GM23338 (cell line): ENCODE results near the gene TRMT61A. TPM values are rescaled to one million over a fixed set of nuclear protein-coding genes. Genes with fewer than 3 reads are reported as not detected.

Experiments
- ATAC-seq: fragments of 200-7000 bp; cut with Tn5 transposase; 3 replicates; pipeline ENCODE4 v1.9.1; 2020
- DNase-seq: peaks from one replicate; pipeline ENCODE4 v3.0.0-alpha.2; 2015; ENCODE audit warnings: low spot score
- H2AFZ ChIP-seq: fragments of 200-600 bp; sonication (generic); 2 replicates; pipeline ENCODE4 v1.8.0; 2016; ENCODE audit warnings: antibody characterized with exemption, mild to moderate bottlenecking, moderate library complexity
- H3F3A ChIP-seq: fragments of 200-600 bp; sonication (generic); replicated peaks from 2 replicates; pipeline ENCODE4 v1.8.0; 2017; ENCODE audit warnings: antibody characterized with exemption, mixed run types, low read depth
- H3K27ac ChIP-seq: fragments of 200-600 bp; sonication (generic); 2 replicates; pipeline ENCODE4 v1.6.1; 2016; ENCODE audit warnings: low read depth
- H3K27me3 ChIP-seq: fragments of 200-600 bp; sonication (generic); 2 replicates; pipeline ENCODE4 v1.8.0; 2016; ENCODE audit warnings: mild to moderate bottlenecking, mixed run types, moderate library complexity; ENCODE audit not compliant: insufficient read depth
- H3K36me3 ChIP-seq: fragments of 200-600 bp; sonication (generic); 2 replicates; pipeline ENCODE4 v1.8.0; 2016; ENCODE audit warnings: mild to moderate bottlenecking; ENCODE audit not compliant: insufficient read depth
- H3K4me1 ChIP-seq: fragments of 200-600 bp; sonication (generic); 2 replicates; pipeline ENCODE4 v1.8.0; 2016; ENCODE audit warnings: mild to moderate bottlenecking, moderate library complexity; ENCODE audit not compliant: insufficient read depth
- H3K4me2 ChIP-seq: fragments of 200-600 bp; sonication (generic); 2 replicates; pipeline ENCODE4 v1.7.1; 2017; ENCODE audit warnings: mixed run types
- H3K4me3 ChIP-seq: fragments of 200-600 bp; sonication (generic); 2 replicates; pipeline ENCODE4 v1.6.1; 2016; ENCODE audit warnings: mixed run types
- H3K79me2 ChIP-seq: fragments of 200-600 bp; sonication (generic); replicated peaks from 2 replicates; pipeline ENCODE4 v1.8.0; 2017; ENCODE audit warnings: mild to moderate bottlenecking; ENCODE audit not compliant: insufficient read depth
- H3K9me2 ChIP-seq: fragments of 200-600 bp; sonication (generic); 2 replicates; pipeline ENCODE4 v1.8.0; 2017; ENCODE audit not compliant: insufficient read depth
- H4K20me1 ChIP-seq: fragments of 200-600 bp; sonication (generic); replicated peaks from 2 replicates; pipeline ENCODE4 v1.8.0; 2017; ENCODE audit warnings: mild to moderate bottlenecking; ENCODE audit not compliant: insufficient read depth
- H3K27ac Mint-ChIP-seq: 2 replicates; pipeline ENCODE4 v1.8.0; 2020; ENCODE audit warnings: inconsistent platforms, mild to moderate bottlenecking, moderate library complexity, mixed read lengths
- H3K27me3 Mint-ChIP-seq: 3 replicates; pipeline ENCODE4 v1.8.0; 2022; ENCODE audit warnings: low read depth, mild to moderate bottlenecking, moderate library complexity, mixed read lengths, inconsistent platforms; ENCODE audit not compliant: insufficient read depth, poor library complexity
- H3K36me3 Mint-ChIP-seq: 3 replicates; pipeline ENCODE4 v1.8.0; 2021; ENCODE audit warnings: low read depth, mild to moderate bottlenecking, inconsistent platforms, moderate library complexity, mixed read lengths
- H3K4me1 Mint-ChIP-seq: 3 replicates; pipeline ENCODE4 v1.8.0; 2020; ENCODE audit warnings: mild to moderate bottlenecking, inconsistent platforms, mixed read lengths
- H3K4me3 Mint-ChIP-seq: 3 replicates; pipeline ENCODE4 v1.8.0; 2021; ENCODE audit warnings: moderate library complexity, mild to moderate bottlenecking, inconsistent platforms, mixed read lengths
- H3K9me3 Mint-ChIP-seq: 3 replicates; pipeline ENCODE4 v1.8.0; 2020; ENCODE audit warnings: moderate library complexity, mild to moderate bottlenecking, inconsistent platforms, mixed read lengths
- CREB1 ChIP-seq: fragments of 250-450 bp; sonication (Bioruptor Pico); IDR thresholded peaks from 2 replicates; pipeline ENCODE4 v1.5.0; 2020; ENCODE audit warnings: low read depth, mild to moderate bottlenecking, moderate library complexity
- EZH2 ChIP-seq: fragments of 200-600 bp; sonication (generic); IDR thresholded peaks from one replicate; pipeline ENCODE4 v1.8.0; 2017; ENCODE audit warnings: antibody characterized with exemption, mild to moderate bottlenecking, low read depth; ENCODE audit not compliant: unreplicated experiment
- EZH2phosphoT487 ChIP-seq: fragments of 200-600 bp; sonication (generic); IDR thresholded peaks from one replicate; pipeline ENCODE4 v1.8.1; 2018; ENCODE audit warnings: antibody characterized with exemption; ENCODE audit not compliant: unreplicated experiment
- JUNB ChIP-seq: IDR thresholded peaks from one replicate; pipeline ENCODE4 v1.6.1; 2016; ENCODE audit warnings: antibody characterized with exemption; ENCODE audit not compliant: unreplicated experiment
- NANOG ChIP-seq: IDR thresholded peaks from 2 replicates; pipeline ENCODE4 v1.6.1; 2016; ENCODE audit warnings: antibody characterized with exemption, borderline replicate concordance
- POLR2AphosphoS5 ChIP-seq: IDR thresholded peaks from 2 replicates; pipeline ENCODE4 v1.6.1; 2016; ENCODE audit warnings: antibody characterized with exemption, low read depth
- STAT1 ChIP-seq: IDR thresholded peaks from one replicate; pipeline ENCODE4 v1.6.1; 2016; ENCODE audit warnings: antibody characterized with exemption; ENCODE audit not compliant: unreplicated experiment
- ZNF114 ChIP-seq: fragments of 250-450 bp; sonication (Bioruptor Pico); IDR thresholded peaks from 2 replicates; pipeline ENCODE4 v1.5.0; 2020; ENCODE audit warnings: mild to moderate bottlenecking, moderate library complexity
- ZNF331 ChIP-seq: fragments of 250-450 bp; sonication (Bioruptor Pico); IDR thresholded peaks from 2 replicates; pipeline ENCODE4 v1.5.0; 2020; ENCODE audit warnings: low read depth, mild to moderate bottlenecking, moderate library complexity
- polyA plus RNA-seq: library from polyadenylated mRNA; unstranded; fragments of >200 nt; fragmentation: Nextera tagmentation; extraction: Ambion mirVana; gene quantifications from 2 replicates; pipeline ENCODE4 v1.2.1, GENCODE V29; 2016
- total RNA-seq: library from RNA; depleted of rRNA; stranded (reverse); fragments of >200 nt; shearing (Covaris generic); gene quantifications from 2 replicates; pipeline ENCODE4 v1.2.3, GENCODE V29; 2014
- TF ChIP-seq, protein P1 (sequence below): IDR thresholded peaks from 2 replicates; pipeline ENCODE4 v1.6.1; 2016; ENCODE audit warnings: antibody characterized with exemption
- TF ChIP-seq, protein P2 (sequence below): IDR thresholded peaks from one replicate; pipeline ENCODE4 v1.6.1; 2018; ENCODE audit warnings: antibody characterized with exemption; ENCODE audit not compliant: unreplicated experiment
- TF ChIP-seq, protein P3 (sequence below), 2 experiments: fragments of 200-600 bp in 1 of 2; sonication (generic) in 1 of 2; conservative IDR thresholded peaks; 2 replicates each; pipeline versions ENCODE4 v1.5.1 to v1.6.1; 2016 to 2017; ENCODE audit warnings: antibody characterized with exemption in 2 of 2, low read depth in 2 of 2, mild to moderate bottlenecking in 2 of 2, moderate library complexity in 1 of 2
- TF ChIP-seq, protein P4 (sequence below): fragments of 250-450 bp; sonication (Bioruptor Pico); IDR thresholded peaks from 2 replicates; pipeline ENCODE4 v1.5.0; 2020; ENCODE audit warnings: mild to moderate bottlenecking, moderate library complexity

Gene TRMT61A
- total and polyA plus RNA-seq, 2 experiments from 2014 or later: 13.4 to 28.2 TPM

DNA sequence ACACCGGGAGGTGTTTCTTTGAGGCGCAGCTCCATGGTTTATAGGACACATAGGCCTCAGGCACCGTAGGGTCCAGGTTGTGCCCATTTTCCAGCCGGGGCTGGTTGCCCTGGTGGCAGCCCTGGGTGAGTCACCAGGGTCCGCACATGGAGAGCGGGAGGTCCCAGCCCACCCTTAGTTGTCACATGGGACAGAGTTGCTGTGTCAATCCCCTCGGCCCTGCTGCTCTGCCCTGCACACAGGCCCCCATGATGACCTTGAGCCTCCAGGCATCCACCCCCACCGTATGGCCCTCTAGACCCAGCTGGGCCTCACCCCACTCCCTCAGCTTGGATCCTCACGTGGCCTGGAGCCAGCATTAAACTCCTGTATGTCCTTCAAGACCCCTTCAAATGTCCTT lies 7.7 kb downstream of the TRMT61A start:
- Histone ChIP-seq H3K4me3 (no peak overlapping the region), H3F3A (no peaks in the 10 kb centered on the region), H3K36me3 (no peaks in the 10 kb centered on the region), H3K9me2 (no peaks in the 10 kb centered on the region), H3K27me3 (no peaks in the 10 kb centered on the region; the same call in 1 of the 2 replicates), H3K4me2 (no peak overlapping the region), H3K79me2 (no peaks in the 10 kb centered on the region), H3K27ac (no peak overlapping the region), H3K4me1 (peaks cover under 1% of the 10 kb centered on the region; the same call in 1 of the 2 replicates), H4K20me1 (no peaks in the 10 kb centered on the region; the same call in 1 of the 2 replicates), H2AFZ (no peak overlapping the region)
- Mint-ChIP-seq H3K4me3 (no peak overlapping the region), H3K27me3 (peaks cover 10% of the 10 kb centered on the region), H3K36me3 (no peaks in the 10 kb centered on the region), H3K4me1 (peaks cover 4% of the 10 kb centered on the region; the same call in 2 of the 3 replicates), H3K27ac (no peak overlapping the region), H3K9me3 (no peaks in the 10 kb centered on the region)
- no peak for DNase-seq
- no peak for TF ChIP-seq EZH2
- no peak for TF ChIP-seq CREB1 (CRISPR knock-in tag)
- no peak for TF ChIP-seq JUNB
- TF ChIP-seq NANOG: no peak
- TF ChIP-seq, protein P1, sequence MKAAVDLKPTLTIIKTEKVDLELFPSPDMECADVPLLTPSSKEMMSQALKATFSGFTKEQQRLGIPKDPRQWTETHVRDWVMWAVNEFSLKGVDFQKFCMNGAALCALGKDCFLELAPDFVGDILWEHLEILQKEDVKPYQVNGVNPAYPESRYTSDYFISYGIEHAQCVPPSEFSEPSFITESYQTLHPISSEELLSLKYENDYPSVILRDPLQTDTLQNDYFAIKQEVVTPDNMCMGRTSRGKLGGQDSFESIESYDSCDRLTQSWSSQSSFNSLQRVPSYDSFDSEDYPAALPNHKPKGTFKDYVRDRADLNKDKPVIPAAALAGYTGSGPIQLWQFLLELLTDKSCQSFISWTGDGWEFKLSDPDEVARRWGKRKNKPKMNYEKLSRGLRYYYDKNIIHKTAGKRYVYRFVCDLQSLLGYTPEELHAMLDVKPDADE: no peak
- TF ChIP-seq, protein P2, sequence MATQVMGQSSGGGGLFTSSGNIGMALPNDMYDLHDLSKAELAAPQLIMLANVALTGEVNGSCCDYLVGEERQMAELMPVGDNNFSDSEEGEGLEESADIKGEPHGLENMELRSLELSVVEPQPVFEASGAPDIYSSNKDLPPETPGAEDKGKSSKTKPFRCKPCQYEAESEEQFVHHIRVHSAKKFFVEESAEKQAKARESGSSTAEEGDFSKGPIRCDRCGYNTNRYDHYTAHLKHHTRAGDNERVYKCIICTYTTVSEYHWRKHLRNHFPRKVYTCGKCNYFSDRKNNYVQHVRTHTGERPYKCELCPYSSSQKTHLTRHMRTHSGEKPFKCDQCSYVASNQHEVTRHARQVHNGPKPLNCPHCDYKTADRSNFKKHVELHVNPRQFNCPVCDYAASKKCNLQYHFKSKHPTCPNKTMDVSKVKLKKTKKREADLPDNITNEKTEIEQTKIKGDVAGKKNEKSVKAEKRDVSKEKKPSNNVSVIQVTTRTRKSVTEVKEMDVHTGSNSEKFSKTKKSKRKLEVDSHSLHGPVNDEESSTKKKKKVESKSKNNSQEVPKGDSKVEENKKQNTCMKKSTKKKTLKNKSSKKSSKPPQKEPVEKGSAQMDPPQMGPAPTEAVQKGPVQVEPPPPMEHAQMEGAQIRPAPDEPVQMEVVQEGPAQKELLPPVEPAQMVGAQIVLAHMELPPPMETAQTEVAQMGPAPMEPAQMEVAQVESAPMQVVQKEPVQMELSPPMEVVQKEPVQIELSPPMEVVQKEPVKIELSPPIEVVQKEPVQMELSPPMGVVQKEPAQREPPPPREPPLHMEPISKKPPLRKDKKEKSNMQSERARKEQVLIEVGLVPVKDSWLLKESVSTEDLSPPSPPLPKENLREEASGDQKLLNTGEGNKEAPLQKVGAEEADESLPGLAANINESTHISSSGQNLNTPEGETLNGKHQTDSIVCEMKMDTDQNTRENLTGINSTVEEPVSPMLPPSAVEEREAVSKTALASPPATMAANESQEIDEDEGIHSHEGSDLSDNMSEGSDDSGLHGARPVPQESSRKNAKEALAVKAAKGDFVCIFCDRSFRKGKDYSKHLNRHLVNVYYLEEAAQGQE: no peak
- TF ChIP-seq, protein P3, sequence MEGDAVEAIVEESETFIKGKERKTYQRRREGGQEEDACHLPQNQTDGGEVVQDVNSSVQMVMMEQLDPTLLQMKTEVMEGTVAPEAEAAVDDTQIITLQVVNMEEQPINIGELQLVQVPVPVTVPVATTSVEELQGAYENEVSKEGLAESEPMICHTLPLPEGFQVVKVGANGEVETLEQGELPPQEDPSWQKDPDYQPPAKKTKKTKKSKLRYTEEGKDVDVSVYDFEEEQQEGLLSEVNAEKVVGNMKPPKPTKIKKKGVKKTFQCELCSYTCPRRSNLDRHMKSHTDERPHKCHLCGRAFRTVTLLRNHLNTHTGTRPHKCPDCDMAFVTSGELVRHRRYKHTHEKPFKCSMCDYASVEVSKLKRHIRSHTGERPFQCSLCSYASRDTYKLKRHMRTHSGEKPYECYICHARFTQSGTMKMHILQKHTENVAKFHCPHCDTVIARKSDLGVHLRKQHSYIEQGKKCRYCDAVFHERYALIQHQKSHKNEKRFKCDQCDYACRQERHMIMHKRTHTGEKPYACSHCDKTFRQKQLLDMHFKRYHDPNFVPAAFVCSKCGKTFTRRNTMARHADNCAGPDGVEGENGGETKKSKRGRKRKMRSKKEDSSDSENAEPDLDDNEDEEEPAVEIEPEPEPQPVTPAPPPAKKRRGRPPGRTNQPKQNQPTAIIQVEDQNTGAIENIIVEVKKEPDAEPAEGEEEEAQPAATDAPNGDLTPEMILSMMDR (conservative IDR thresholded peaks at IDR 0.05; ENCODE audit: low read depth in 2 of 2): no peak
- no peak for TF ChIP-seq ZNF114
- no peak for TF ChIP-seq STAT1
- TF ChIP-seq, protein P4, sequence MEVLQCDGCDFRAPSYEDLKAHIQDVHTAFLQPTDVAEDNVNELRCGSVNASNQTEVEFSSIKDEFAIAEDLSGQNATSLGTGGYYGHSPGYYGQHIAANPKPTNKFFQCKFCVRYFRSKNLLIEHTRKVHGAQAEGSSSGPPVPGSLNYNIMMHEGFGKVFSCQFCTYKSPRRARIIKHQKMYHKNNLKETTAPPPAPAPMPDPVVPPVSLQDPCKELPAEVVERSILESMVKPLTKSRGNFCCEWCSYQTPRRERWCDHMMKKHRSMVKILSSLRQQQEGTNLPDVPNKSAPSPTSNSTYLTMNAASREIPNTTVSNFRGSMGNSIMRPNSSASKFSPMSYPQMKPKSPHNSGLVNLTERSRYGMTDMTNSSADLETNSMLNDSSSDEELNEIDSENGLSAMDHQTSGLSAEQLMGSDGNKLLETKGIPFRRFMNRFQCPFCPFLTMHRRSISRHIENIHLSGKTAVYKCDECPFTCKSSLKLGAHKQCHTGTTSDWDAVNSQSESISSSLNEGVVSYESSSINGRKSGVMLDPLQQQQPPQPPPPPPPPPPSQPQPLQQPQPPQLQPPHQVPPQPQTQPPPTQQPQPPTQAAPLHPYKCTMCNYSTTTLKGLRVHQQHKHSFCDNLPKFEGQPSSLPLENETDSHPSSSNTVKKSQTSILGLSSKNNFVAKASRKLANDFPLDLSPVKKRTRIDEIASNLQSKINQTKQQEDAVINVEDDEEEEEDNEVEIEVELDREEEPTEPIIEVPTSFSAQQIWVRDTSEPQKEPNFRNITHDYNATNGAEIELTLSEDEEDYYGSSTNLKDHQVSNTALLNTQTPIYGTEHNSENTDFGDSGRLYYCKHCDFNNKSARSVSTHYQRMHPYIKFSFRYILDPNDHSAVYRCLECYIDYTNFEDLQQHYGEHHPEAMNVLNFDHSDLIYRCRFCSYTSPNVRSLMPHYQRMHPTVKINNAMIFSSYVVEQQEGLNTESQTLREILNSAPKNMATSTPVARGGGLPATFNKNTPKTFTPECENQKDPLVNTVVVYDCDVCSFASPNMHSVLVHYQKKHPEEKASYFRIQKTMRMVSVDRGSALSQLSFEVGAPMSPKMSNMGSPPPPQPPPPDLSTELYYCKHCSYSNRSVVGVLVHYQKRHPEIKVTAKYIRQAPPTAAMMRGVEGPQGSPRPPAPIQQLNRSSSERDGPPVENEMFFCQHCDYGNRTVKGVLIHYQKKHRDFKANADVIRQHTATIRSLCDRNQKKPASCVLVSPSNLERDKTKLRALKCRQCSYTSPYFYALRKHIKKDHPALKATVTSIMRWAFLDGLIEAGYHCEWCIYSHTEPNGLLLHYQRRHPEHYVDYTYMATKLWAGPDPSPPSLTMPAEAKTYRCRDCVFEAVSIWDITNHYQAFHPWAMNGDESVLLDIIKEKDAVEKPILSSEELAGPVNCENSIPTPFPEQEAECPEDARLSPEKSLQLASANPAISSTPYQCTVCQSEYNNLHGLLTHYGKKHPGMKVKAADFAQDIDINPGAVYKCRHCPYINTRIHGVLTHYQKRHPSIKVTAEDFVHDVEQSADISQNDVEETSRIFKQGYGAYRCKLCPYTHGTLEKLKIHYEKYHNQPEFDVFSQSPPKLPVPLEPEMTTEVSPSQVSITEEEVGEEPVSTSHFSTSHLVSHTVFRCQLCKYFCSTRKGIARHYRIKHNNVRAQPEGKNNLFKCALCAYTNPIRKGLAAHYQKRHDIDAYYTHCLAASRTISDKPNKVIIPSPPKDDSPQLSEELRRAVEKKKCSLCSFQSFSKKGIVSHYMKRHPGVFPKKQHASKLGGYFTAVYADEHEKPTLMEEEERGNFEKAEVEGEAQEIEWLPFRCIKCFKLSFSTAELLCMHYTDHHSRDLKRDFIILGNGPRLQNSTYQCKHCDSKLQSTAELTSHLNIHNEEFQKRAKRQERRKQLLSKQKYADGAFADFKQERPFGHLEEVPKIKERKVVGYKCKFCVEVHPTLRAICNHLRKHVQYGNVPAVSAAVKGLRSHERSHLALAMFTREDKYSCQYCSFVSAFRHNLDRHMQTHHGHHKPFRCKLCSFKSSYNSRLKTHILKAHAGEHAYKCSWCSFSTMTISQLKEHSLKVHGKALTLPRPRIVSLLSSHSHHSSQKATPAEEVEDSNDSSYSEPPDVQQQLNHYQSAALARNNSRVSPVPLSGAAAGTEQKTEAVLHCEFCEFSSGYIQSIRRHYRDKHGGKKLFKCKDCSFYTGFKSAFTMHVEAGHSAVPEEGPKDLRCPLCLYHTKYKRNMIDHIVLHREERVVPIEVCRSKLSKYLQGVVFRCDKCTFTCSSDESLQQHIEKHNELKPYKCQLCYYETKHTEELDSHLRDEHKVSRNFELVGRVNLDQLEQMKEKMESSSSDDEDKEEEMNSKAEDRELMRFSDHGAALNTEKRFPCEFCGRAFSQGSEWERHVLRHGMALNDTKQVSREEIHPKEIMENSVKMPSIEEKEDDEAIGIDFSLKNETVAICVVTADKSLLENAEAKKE: no peak
- no peak for TF ChIP-seq ZNF331
- TF ChIP-seq POLR2AphosphoS5: no peak
- TF ChIP-seq EZH2phosphoT487: no peak
- ATAC-seq: no peak
